Endometrial microvascular endothelial cells (primary cell): ENCODE data around the gene VPS52. TPM values are rescaled to one million over a fixed set of nuclear protein-coding genes. Genes with fewer than 3 reads are reported as not detected.

Experiments
- in situ Hi-C: cut with HindIII; loops from 2 replicates; pipeline ENCODE4 v1.10.0; 2017; ENCODE audit warnings: low sequenced_read_pairs, low pct_unique_long_range_greater_than_20kb; ENCODE audit errors: inconsistent ontology term
- total RNA-seq: library from RNA; depleted of rRNA; stranded (reverse); fragments of >200 nt; gene quantifications from one replicate; pipeline ENCODE4 v1.2.3, GENCODE V29; 2015; ENCODE audit errors: inconsistent ontology term

Gene VPS52
- total RNA-seq, 1 donor from 2014 or later: 43.4 TPM

DNA sequence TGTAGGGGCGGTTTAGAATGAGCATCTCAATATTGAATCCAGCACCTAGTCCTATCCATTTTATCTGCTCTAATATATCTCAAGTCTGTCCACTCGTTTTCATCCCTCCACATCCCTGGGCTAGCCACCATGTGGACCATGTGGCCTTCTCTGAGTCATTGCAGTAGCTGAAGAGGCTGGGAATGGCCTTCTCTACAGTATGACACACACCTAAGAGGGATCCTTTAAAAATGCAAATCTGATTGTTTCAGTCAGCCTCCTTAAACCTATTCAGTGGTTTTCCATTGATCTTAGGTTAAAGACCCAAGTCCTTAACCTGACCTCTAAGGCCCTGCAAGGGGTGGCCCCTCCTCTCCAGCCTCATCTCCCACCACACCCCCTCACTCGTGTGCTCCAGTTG lies 54.0 kb downstream of the VPS52 start:
- in situ Hi-C loops: no loop called here

GRCh38 chr6:33217246-33217645 lies 54.4 kb downstream of the VPS52 start:
- in situ Hi-C loops: no loop called here

DNA sequence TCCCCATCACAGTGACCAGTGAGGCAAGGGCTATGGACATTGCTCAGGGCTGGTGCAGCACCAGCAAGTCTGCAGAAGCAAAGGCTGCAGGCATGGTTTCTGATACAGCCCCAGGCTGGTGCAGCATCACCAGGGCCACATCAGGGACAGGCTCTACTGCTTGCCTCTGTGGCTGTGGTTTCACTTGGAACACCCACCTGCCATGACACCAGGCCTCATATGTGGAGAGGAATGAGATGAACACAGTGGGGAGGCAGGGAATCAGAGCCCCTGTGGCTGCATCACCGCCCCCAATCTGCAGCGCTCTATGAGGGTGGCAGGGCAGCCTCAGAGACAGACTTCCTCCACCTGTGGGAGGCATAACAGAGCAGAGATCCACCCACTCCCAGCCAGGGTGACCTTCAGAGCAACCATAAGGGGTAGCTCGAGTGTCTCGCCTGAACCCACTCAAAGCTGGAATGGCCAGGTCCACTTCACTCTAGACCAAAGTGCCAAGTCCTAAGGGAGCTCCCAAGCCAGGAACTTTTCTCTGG lies 55.5 kb downstream of the VPS52 start:
- in situ Hi-C loops: no loop called here

- in situ Hi-C loops: no loop called here
Measured at GRCh38 chr6:33215271-33216116, 56.2 kb downstream of the VPS52 start.

DNA sequence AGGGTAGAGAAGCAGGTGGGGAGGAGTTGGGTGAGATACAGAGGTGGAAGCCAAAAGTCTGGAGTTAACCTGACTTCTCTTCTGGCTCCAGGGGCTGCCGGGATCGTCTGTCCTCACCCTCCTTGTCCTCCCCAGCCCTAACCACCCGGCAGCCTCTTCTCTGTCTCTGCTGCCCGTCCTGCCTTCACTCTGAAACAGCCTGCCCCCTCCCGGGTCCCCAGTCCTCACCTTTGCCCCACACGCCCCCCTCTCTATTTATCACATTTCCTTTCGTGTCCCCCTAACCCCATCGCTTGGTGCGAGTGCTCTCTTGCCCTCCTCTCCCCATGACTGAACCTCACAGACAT lies 57.7 kb downstream of the VPS52 start:
- in situ Hi-C loops: no loop called here

GRCh38 chr6:33213166-33213988 lies 58.3 kb downstream of the VPS52 start:
- in situ Hi-C loops: no loop called here

- in situ Hi-C loops: no loop called here
Measured at GRCh38 chr6:33212857-33213165, 58.9 kb downstream of the VPS52 start.

GRCh38 chr6:33211666-33212422 lies 59.8 kb downstream of the VPS52 start:
- in situ Hi-C loops: no loop called here

DNA sequence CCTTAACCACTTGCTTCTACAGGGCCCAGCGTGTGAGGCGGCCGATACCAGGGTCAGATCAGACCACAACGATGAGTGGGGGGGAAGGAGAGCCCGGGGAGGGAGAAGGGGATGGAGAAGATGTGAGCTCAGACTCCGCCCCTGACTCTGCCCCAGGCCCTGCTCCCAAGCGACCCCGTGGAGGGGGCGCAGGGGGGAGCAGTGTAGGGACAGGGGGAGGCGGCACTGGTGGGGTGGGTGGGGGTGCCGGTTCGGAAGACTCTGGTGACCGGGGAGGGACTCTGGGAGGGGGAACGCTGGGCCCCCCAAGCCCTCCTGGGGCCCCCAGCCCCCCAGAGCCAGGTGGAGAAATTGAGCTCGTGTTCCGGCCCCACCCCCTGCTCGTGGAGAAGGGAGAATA lies 60.5 kb downstream of the VPS52 start:
- in situ Hi-C loops: no loop called here

DNA sequence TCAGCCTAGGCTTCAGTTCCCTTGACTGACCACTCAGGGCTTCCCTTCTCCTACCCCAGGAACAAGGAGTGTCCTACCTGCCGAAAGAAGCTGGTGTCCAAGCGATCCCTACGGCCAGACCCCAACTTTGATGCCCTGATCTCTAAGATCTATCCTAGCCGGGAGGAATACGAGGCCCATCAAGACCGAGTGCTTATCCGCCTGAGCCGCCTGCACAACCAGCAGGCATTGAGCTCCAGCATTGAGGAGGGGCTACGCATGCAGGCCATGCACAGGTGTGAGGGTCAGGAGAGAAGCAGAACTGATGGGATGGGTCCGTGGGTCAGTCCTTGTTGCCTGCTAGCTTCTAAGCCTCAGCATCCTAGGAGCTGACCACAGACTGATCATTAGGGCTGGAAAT lies 61.8 kb downstream of the VPS52 start:
- in situ Hi-C loops: no loop called here

DNA sequence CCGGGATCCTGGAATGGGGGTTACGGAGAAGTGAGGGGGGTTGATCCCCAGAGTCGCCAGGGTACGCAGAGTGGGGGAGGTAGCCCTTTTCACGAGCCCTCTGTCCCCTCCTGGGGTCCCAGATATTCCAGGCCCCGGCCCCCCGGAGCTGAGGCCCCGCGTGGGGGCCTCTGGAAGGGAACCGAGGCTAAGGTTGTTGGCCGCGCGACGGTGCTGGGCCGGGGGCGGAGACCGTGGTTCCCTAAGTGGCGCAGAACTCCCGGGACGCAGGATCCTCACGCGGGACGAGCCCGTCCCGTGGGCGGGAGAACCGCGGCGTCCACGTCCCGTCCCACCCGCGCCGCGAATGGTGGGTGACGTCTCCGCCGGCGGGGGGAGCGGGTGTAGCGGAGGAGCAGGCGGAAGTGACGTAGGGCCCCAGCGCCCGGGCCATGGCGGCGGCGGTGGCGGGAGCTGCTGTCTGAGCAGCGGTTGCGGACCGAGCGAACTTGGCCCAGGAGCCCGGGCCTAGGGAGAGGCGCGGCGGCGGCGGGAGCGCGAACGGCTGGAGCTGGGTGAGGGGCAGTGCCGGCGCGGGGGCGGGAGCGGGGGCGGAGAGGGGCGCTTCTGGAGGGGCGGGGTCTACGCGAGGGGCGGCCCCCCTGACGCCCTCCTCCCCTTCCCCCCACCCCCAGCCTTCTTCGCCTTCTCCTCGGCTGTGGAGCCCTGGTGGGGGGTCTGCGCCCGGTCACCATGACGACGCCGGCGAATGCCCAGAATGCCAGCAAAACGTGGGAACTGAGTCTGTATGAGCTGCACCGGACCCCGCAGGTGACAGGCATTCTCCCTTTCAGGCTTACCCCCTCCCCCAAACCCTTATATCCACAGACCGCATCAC lies 63.3 kb downstream of the VPS52 start, which contains the start of gene RING1:
TSS of gene RING1 (plus strand) at position 410 of the 877 bp plus-strand sequence. CDS start at position 733, 323 bp downstream.
- in situ Hi-C loops: no loop called here

DNA sequence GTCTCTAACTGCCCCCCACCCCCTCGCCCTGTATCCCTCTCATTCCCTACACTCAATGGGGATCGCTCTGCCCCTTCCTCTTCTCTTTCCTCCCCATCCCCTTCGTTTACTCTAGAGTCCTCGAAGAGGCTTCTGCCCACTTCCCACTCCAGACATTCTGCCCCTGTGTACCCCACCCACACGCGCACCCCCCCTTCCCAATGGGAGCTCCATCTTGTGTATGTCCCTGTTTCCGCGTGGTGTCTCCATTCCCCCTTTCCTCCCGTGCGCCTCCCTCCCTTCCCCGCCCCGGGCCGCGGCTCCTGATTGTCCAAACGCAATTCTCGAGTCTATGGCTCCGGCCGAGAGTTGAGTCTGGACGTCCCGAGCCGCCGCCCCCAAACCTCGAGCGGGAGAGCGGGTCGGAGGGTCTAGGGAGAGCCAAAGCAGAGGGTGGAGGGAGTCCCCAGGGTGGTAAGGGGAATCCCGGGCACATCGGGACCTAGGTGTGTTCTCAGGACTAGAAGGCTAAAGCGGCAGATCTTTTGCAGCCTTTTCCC lies 64.1 kb downstream of the VPS52 start:
- in situ Hi-C loops: no loop called here

- in situ Hi-C loops: no loop called here
Measured at GRCh38 chr6:33206864-33207551, 64.7 kb downstream of the VPS52 start.

GRCh38 chr6:33206027-33206863 lies 65.4 kb downstream of the VPS52 start:
- in situ Hi-C loops: no loop called here

GRCh38 chr6:33205191-33206026 lies 66.3 kb downstream of the VPS52 start:
- in situ Hi-C loops: no loop called here
